MM.1S (cell line): ENCODE results near the gene SH3RF3.

ENCODE experiments used
- CTCF ChIP-seq: fragments of 300-600 bp; sonication (generic); IDR thresholded peaks from 2 replicates; pipeline ENCODE4 v1.5.1; 2016; ENCODE audit warnings: antibody characterized with exemption, low read length, mixed read lengths
- EZH2 ChIP-seq: fragments of 300-600 bp; sonication (generic); optimal IDR thresholded peaks from 2 replicates; pipeline ENCODE3; 2017; ENCODE audit warnings: low read depth, mild to moderate bottlenecking, antibody characterized with exemption, low read length, mixed read lengths
- EZH2phosphoT487 ChIP-seq: fragments of 300-600 bp; sonication (generic); IDR thresholded peaks from 2 replicates; pipeline ENCODE4 v1.6.1; 2018; ENCODE audit warnings: antibody characterized with exemption, low read length

- TF ChIP-seq CTCF (no peak), EZH2phosphoT487 (no peak), EZH2 (no peak)
These were observed 402.2 kb downstream of the SH3RF3 start for GRCh38 chr2:109531221-109531620.
